ENCODE data around the gene GNPDA1.

Gene GNPDA1

GRCh38 chr5:142012792-142013388, at the start of gene GNPDA1:
Gene GNPDA1 (minus strand): TSS chr5:142013027. CDS start chr5:142012035, 992 bp downstream.
- TF ChIP-seq CTCF (IDR thresholded peaks at IDR 0.05; ENCODE audit: unreplicated experiment in 3 of 3) = no peak
- peak within 1 kb of the TSS; percentile 82 to 94 (median 94) for H3K4me3 Mint-ChIP-seq
- peaks cover 15% of the 10 kb centered on the region for H3K36me3 Mint-ChIP-seq (ENCODE audit: low read depth)
- no peaks in the 10 kb centered on the region for H3K27me3 Mint-ChIP-seq (ENCODE audit: low read depth)
- peaks cover 26% of the 10 kb centered on the region for H3K4me1 Mint-ChIP-seq
- peak within 1 kb of the TSS; percentile 83 to 93 (median 87) for H3K27ac Mint-ChIP-seq
- H3K9me3 Mint-ChIP-seq = no peaks in the 10 kb centered on the region

- Mint-ChIP-seq H3K9me3 (no peaks in the 10 kb centered on the region), H3K36me3 (ENCODE audit: low read depth) (no peaks in the 10 kb centered on the region), H3K4me1 (peaks cover 24% of the 10 kb centered on the region), H3K4me3 (no peak overlapping the region), H3K27me3 (ENCODE audit: low read depth) (no peaks in the 10 kb centered on the region), H3K27ac (no peak overlapping the region)
- TF ChIP-seq CTCF (IDR thresholded peaks at IDR 0.05; ENCODE audit: unreplicated experiment in 3 of 3) = no peak
Observed at GRCh38 chr5:142059304-142059940, 46.6 kb upstream of the GNPDA1 start.

GRCh38 chr5:142057697-142058056, 44.9 kb upstream of the GNPDA1 start:
- Mint-ChIP-seq H3K27ac (no peak overlapping the region), H3K36me3 (ENCODE audit: low read depth) (no peaks in the 10 kb centered on the region), H3K9me3 (no peaks in the 10 kb centered on the region), H3K27me3 (ENCODE audit: low read depth) (no peaks in the 10 kb centered on the region), H3K4me1 (peaks cover 19% of the 10 kb centered on the region), H3K4me3 (no peak overlapping the region)
- TF ChIP-seq CTCF (IDR thresholded peaks at IDR 0.05; ENCODE audit: unreplicated experiment in 3 of 3) = no peak

- Mint-ChIP-seq H3K4me1 (peaks cover 19% of the 10 kb centered on the region), H3K36me3 (ENCODE audit: low read depth) (no peaks in the 10 kb centered on the region), H3K9me3 (no peaks in the 10 kb centered on the region), H3K4me3 (no peak overlapping the region), H3K27ac (no peak overlapping the region), H3K27me3 (ENCODE audit: low read depth) (no peaks in the 10 kb centered on the region)
- TF ChIP-seq CTCF (IDR thresholded peaks at IDR 0.05; ENCODE audit: unreplicated experiment in 3 of 3) = no peak
Observed at GRCh38 chr5:142056816-142057696, 44.2 kb upstream of the GNPDA1 start.

GRCh38 chr5:142055301-142055700, 42.5 kb upstream of the GNPDA1 start:
- no peaks in the 10 kb centered on the region for H3K9me3 Mint-ChIP-seq
- no peaks in the 10 kb centered on the region for H3K27me3 Mint-ChIP-seq (ENCODE audit: low read depth)
- no peaks in the 10 kb centered on the region for H3K36me3 Mint-ChIP-seq (ENCODE audit: low read depth)
- no peak overlapping the region for H3K27ac Mint-ChIP-seq
- peaks cover 19% of the 10 kb centered on the region for H3K4me1 Mint-ChIP-seq
- no peak overlapping the region for H3K4me3 Mint-ChIP-seq
- no peak for TF ChIP-seq CTCF (IDR thresholded peaks at IDR 0.05; ENCODE audit: unreplicated experiment in 3 of 3)

All from nephron (organoid).